Suppressor macrophage (primary cell): ENCODE measurements around the gene LRRC25.

Experiments
- DNase-seq, 4 experiments: peaks; one replicate each; pipeline ENCODE4 v3.0.0-alpha.2; 2020 to 2022
- total RNA-seq, 17 experiments: gene quantifications; one replicate each; lab custom pipeline; 2026; ENCODE audit warnings: mixed read lengths in 6 of 17, inconsistent platforms in 3 of 17; lab: John Stamatoyannopoulos, UW

LRRC25 gene
- 6.8 to 173 (median 90.7) reads per million in 17 experiments for total RNA-seq

DNA sequence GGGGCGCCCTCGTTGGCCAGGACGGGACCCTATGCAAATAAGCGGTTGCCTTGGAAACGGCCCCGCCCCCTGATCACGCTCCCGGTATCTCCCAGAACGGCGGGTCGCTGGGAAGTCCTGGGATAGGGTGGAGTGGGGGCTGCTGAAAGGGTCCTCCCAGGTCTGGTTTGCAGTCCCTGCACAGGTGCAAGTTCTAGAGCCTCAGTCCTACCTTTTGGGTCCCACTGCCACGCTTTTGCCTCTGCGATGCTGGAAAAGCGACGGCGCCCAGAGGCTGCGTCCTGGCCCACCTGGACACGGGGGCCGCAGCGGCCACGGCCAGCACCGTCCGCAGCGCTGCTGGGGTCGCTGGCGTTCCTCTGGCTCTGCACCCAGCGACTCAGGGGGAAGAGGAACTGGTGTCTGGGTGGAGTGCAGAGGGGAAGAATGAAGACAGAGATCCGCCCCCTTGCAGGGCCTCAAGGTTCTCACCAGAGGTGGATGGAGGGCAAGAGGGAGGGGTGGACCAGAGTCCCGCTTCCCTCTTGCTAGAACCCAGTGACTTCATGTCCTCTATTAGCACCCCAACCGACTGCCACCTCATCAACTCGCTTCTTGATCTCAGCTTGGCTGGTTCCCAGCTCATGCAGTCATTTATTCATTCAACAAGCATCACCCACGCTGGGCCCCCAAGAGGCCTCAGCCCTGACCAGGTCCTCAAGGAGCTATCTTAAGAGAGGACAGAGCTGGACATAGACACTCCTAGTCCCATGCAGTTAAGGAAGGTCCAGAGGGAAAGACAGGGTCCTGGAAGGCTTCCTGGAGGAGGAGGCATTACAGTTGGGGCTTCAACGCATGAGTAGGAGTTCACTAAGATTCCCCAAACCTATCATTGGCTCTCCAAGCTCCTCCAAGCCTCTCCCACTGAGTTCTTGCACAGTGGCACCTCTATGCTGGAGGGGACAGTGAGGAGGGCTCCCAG is at the start of gene LRRC25:
LRRC25 (minus strand) TSS at position 381 of the 961 bp plus-strand sequence. CDS start 659 bp downstream, outside the sequence.
- DNase-seq: peak; percentile 90 to 96 (median 94)

DNA sequence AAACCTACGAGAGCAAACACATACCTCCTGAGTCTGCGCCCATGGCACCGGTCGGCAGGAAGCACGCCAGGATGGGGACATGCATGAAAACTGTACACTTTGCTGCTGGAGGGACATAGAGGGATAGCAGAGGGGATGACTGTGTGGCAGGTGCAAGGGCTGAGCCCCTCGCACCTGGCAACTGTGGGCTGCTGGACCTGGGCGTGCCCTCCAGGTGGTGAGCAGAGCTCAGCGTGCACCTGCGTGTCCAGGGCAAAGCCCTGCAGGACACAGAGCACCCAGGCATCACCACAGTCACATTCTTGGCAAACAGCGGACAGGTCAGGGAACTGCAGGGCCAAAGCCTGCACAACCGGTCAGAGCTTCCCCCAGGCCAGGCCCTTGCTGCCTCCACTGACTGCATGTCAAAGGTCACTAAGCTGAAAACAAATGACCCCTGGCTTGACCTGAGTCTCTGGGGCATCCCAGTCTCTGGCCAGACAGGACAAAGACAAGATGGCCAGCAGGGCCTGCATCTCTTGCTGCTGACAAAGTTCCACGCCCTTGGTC is 49.5 kb upstream of the LRRC25 start:
- no peak for DNase-seq

DNA sequence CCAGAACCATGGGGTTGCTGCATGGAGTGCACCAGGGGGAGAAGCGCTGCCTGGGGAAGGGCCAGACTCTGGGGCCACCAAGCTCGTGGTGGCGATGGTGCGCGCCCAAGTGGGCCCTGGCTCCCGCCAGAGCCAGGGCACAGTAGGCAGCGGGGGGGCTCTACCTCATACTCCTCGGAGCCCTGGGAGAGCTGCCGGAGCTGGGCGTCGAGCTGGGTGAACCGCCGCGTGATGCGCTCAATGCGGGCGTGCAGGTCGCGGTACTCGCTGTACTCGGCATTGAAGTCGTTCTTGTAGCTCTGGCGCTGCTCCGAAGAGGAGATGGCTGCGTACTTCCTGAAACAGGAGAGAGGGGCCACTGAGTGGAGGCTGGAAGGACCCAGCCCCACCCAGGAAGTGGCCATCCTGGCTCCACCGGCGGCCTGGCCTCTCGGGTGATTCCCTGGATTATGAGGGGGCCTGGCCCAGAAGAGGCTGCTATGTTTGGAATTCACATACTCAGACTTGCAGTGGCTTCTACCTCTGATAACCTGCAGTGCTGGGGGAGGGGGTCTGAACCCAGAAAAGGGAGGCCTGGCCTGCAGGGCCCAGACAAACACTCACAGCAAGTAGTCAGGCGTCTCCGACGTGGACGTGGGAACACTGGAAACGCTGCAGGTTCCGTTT is 48.9 kb upstream of the LRRC25 start:
- no peak for DNase-seq

DNA sequence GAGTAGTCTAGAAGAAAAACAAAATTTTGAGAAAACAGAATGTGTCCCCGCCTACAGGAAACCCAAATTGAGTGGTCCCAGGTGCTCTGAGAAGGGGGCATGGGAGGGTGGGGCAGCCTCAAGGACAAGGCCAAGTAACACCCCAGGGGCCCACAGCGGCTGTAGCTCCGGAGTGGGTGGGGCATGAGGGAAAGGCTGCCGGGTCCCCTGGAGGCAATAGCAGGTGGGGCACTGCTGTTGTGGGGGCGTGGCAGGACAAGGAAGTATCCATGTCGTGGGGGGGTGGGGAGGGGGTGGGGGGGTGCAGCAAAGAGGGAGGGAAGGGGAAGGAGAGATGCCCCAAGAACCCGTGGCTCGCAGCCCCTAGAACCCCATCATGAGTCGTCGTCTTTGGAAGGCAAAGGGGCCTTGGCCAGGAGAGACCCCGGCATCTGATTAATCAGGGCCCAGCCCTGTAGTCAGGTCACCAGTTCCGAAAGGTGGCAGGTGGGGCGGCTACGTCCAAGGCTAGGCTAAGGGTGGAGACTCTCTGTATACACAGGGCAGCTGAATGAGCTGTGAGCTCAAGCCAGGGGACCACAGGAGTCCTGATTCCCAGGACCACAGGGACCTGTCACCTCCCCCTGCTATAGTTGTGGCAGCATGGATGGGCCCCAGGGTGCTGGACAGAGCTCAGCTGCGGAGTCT is 48.0 kb upstream of the LRRC25 start:
- DNase-seq: no peak

DNA sequence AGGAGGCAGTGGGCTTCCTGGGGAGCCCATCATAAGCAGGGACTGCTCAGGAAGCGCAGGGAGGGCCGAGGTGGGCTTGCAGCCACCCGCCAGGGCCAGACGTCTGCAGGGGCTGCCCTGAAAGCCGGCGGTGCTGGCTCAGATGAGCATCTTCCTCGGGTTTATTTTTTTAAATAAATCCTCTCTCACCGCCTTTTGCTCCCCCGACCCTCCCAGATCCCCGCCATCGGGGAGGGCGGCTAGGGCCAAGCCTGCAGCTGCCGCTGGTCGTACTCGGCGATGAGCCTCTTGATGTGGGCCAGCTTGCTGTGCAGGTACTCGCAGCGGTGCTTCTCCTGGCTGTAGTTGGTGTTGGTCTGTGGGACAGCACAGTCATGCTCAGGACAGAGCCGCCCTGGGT is 47.1 kb upstream of the LRRC25 start:
- no peak for DNase-seq

DNA sequence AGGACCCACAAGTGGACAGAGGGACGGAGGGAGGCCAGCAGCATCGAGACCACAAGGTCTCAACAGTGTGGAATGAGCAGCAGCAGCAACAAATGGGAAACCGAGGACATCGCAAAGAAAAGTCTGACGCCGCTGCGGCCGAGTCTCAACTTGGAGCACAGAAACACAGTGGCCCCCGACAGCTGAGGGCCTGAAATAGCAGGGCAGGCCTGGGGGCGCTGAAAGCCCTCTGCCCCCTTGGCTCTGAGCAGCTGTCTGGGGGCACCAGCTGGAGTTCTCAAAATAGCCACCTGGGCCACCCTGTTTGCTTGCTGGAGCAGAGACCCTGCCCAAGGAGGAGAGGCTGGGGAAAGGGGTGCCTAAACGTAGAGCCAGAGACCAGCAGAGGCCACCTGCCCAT is 46.4 kb upstream of the LRRC25 start:
- no peak for DNase-seq

DNA sequence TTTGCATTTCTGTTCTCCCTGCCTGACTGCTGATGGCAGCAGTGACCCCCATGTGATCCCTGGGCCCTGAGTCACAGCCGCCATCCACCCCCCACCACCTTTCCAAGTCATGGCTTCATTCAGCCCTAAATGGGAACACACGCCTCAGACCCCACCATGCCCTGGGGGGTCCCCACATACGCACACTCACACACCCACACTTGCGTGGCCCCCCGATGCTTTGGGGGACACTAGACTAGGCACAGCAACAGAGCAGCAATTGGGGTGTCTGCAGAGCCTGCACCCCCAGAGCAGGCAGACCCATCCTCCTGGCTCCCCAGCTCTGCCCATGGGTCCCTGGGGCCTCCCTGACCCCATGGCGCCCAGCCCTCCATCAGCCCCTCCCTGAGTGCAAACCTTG is 46.0 kb upstream of the LRRC25 start:
- DNase-seq: no peak

DNA sequence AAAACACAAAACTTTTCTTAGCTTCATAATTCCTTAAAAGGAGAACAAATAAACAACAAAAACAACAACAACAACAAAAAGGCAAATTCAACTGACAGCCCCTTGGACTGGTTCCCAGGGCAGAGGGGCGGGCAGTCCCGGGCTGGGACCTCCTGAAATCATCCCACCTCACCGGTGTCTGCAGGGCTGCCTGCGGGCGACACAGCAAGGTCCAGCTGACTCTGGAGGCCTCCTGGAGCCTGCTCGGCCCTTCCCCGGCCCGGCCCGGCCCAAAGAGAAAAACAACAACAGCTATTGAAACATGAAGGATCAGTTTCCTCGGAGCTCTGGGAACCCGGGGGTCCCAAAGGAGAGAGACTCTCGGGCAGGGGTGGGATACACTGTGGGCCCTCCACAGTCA is 45.5 kb upstream of the LRRC25 start:
- DNase-seq: no peak

DNA sequence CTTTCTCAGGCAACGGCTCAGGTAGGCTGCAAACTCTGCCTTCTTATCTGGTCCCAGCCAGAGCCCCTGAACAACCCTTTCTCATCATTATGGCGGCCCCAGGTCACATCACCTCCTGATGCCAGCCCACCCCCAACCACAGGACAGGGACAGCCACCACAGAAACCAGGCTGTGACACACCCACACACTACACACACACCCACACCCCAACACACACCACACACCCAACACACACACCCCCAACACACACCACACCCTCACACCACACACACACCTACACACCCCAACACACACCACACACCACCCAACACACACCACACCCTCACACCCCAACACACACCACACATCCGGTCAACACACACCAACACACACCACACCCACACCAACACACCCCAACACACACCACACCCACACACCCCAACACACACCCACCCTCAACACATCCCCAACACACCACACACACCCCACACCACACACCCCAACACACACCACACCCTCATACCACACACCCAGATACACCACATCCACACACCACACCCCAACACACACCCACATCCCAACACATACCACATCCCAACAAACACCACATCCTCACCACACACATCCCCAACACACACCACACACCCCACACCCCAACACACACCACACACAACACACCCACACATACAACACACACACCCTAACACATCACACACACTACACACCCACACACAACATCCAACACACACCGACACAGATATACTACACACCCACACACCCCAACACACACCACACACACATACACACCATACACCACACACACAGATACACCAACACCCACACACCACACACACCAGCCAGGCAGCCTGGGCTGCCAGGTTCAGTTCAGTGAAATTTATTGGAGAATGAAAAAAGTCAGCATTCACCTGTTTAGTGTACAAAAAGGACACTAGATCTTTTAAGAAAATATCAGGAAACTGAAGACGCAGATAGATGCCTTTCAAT is 44.7 kb upstream of the LRRC25 start:
- no peak for DNase-seq

DNA sequence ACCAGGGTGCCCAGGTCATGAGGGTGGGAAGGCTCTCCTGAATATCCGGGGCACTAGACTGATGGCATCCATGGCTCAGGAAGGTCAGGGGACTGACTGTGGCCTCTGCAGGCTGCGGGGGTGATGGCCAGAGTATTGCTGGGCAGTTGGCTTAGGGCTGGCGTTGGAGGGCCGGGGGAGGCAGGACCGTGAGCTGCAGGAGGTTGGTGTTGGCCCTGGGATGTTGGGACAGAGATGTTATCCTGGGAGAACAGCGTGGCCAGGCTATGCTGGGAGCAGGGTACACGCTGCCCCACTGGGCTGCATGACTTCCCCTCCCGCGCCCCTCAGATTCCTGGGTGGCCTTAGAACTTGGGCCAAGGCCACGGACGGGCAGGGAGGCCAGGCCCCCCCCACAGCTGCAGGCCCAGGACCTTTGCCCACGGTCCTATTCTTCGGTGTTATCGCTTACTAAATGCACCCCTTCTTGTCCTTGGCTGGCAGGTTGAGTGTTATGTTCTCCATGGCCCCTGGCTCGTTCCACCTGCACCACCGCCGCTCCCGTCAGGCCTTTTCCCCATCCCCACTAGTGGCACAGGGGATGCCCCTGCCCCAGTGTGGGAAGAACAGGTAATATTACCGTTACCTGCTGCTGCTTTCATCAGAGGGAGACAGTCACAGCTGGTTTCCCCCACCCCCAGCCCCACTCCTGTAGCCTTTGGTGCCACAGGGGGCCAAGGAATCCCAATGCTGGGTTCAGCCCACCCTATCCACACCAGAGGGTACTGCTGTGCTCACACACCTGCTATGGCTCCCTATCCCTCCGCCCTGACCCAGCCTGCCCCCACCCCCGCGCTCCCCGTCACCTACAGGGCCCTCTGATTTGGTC is 43.7 kb upstream of the LRRC25 start:
- DNase-seq: no peak

DNA sequence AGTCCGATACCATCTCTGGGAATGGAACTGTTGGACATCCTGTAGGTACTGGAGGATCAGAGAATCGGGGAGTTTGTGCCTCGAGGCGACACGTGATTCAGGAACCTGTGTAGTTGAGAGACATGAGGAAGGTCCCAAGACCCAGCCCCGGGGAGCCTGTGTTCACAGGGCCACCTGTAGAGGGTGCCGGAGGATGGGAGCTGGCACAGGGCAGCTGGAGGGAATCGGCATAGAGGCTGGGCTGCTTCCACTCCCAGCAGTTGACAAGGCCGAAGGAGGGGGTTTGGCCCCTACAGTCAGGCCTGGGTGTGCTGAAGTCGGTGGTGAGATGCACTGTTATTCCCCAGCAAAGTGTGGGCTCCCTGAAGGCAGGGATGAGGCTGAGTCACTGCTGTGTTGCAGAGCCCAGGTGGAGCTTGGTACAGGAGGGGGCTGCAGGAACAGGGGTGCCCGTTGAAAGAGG is 43.0 kb upstream of the LRRC25 start:
- DNase-seq: peak in 2 of 4 experiments; percentile 29 to 45

DNA sequence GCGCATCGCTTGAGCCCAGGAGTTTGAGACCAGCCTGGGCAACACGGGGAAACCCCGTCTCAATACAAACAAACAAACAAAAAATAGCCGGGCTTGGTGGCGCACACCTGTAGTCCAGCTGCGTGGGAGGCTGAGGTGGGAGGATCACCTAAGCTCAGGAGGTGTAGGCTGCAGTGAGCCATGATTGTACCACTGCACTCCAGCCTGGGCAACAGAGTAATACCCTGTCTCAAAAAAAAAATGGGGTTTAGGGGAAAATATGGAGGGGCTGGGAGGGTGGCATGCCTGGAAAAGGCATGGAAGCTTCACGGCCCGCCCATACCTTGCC is 42.5 kb upstream of the LRRC25 start:
- DNase-seq: no peak

DNA sequence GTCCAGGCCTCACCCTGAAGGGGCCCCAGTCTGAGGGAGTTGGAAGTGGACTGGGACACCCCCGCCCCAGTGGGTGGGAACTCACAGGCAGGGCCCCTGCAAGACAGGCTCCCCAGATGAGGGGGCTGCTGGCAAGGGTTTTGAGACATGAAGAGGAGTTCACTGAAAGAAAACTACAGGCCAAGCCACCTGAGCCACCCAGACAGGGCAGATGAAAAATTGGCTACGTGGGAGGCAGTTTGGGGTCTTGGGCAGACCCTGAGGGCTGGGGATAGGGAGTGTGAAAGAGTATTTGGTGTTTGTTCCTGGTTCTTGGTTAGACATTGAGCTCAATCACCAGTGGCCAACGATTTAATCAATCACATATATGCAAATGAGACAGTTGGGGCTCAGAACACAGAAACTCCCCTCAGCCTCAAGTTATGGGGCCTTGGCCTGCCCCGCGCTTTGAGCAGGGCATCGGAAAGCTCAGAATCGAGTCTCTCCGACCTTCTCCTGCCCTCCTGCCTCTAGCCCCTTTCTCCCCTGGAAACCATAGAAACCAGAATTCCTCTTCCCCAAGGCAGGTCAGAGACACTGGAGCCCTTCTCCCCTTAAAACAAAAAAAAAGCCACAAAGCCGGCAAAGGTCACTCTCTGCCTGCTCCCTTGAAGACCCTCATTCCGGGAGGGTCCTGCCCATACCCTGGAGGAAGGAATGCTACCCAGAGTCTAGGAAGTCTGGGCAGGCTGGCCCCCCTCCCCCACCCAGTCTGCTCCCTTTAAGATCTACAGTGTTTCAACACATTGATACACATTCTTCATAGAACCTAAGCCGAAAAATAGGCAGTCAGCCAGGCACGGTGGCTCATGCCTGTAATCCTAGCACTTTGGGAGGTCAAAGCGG is 41.8 kb upstream of the LRRC25 start:
- DNase-seq: no peak

DNA sequence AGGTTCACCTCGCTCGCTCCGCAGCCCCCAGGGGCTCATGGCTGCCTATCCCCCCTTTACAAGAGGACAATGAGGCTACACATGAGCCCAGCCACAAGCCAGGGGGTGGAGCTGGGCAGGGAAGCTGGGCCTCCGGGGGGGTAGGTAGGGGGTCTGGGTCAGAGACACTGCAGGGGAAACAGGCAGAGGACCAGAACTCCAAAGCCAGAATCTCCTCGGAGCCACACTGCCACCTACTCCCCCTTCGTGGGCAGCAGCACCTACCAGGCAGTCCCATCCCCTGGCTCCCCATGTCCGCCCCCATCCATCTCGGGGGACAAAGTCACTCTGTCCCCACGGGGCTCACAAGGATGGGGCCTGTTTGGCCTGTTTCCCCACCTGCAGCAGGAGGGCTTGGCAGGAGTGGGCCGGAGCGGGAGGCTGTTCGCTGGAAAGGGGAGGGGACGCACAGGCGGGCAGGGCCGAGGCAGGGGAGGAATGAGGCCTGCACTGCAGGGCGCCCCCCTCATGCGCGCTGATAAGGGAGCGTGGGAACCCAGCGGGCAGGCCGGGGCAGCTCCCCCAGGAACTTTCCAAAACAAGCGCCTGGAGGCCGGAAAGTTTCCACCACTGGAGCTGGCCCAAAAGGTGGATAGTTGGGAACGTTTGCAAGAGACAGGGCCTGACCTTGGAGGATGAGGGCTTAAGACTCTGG is 41.1 kb upstream of the LRRC25 start:
- no peak for DNase-seq

DNA sequence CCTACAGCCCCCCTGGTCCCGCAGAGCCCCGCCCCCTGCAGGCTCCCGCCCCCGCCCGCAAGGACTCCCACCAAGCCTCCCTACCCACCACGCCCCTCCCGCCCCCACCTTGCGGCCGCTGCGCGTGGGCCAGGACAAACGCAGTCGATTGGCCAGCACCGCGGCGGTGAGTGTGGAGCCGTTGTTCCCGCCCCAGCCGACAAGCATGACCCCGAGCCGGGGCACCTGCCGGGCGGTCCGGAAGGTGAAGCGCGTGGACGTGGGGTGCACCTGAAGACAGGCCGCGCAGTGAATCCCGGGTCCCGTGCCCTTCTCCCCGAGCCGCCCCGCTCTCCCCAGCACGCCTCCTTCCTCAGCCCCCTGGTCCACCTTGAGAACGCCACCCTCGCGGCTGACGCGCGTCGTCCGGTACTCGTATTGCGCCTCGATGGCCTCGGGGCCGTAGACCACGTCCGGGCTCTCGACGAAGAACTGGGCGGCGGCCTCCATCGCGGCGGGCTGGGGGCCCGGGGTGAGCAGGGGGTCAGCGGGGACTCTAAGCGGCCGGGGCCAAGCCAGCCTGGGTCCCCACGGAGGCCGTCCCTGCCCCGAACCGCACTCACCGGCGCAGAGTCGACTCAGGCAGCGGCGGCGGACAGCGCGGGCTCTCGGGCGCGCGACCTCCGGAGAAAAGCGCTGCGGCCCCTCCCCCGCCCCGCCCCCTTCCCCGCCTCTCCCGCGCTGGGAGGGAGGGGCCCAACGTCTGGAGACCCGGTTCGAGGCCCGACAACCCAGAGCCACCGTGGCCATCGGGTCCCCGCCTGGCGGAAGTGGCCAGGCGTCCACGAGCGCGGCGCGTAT is 40.3 kb upstream of the LRRC25 start, which contains the start of gene ISYNA1:
ISYNA1 (minus strand) TSS at position 643 of the 840 bp plus-strand sequence; CDS start at position 489, 154 bp downstream.
- peak in 3 of 4 experiments; percentile 22 to 53 (median 42) for DNase-seq

DNA sequence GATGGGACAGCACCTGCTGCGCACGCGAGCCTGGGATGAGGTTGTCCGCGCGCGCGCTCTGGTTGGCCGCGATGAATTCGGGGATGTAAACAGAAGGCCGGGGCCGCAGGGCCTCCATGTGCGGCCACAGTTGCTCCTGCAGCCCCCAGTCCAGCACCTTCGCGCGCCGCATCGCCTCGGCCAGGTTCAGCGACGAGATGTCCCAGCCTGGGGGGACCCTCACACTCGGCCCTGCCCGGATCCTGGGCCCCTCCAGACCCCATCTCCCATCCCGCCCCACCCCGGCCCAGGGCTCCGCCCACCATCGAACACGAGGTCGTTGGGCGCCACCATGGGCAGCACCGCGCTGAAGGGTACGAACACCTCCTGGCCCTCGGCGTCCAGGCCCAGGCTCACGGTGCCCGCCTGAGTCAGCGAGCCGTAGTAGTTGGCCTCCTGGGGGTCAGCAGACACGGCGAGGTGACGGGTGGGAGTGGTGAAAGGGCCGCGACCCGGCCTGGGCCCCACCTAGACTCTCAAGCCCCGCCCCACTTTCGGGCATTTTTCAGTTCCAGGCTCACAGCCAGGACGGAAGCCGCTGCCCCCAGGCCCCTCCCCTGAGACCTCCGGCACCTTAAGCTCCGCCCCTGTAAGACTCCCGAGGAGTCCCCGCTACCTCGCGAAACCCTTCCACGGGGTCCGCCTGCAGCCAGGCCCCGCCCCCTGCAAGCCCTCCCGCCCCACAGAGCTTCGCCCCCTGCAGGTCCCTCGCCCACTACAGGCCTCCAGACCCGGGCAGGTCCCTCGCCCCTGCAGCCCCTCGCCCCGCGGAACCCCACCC is 39.5 kb upstream of the LRRC25 start:
- DNase-seq: peak in 3 of 4 experiments; percentile 43 to 56 (median 44)
